HG03354 (cell line): ENCODE data around the gene MARS1.

ENCODE experiments used
- ATAC-seq: cut with Tn5 transposase; IDR thresholded peaks from one replicate; pipeline ENCODE4 v1.9.1; 2021; ENCODE audit warnings: mild to moderate bottlenecking; ENCODE audit not compliant: unreplicated experiment, poor library complexity, severe bottlenecking

The MARS1 gene

DNA sequence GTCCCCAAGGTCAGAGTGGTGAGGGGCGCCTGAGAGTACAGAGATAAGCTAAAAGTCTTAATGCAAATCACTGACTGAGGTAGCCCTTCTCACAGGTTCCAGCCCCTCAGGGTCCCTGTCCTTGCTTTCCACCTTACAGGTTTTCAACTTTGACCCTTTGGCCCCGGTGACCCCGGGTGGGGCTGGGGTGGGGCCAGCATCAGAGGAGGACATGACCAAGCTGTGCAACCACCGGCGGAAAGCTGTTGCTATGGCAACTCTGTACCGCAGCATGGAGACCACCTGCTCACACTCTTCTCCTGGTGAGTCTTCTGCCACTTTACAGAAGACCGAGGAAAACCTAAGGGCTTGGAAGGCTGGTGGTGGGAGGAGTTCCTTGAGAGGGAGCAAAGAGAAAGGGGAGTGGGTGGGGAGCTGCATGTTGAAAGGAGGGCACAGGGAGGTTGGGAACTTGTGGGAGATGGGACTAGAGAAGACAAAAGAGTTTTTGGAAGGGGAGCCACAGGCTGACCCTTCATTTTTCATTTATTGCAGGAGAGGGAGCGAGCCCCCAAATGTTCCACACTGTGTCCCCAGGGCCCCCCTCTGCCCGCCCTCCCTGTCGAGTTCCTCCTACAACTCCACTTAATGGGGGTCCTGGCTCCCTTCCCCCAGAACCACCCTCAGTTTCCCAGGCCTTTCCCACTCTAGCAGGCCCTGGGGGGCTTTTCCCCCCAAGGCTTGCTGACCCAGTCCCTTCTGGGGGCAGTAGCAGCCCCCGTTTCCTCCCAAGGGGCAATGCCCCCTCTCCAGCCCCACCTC lies 37.1 kb downstream of the MARS1 start:
- ATAC-seq, result no peak

DNA sequence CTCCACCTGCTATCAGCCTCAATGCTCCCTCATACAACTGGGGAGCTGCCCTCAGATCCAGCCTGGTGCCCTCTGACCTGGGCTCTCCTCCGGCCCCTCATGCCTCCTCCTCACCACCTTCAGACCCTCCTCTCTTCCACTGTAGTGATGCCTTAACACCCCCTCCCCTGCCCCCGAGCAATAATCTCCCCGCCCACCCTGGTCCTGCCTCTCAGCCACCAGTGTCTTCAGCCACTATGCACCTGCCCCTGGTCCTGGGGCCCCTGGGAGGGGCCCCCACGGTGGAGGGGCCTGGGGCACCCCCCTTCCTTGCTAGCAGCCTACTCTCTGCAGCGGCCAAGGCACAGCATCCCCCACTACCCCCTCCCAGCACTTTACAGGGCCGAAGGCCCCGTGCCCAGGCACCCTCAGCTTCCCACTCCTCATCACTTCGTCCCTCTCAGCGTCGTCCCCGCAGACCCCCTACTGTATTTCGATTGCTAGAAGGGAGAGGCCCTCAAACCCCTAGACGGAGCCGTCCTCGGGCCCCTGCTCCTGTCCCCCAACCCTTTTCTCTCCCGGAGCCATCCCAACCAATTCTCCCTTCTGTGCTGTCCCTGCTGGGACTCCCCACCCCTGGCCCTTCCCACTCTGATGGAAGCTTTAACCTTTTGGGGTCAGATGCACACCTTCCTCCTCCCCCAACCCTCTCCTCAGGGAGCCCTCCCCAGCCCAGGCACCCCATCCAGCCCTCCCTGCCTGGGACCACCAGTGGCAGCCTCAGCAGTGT lies 37.9 kb downstream of the MARS1 start:
- ATAC-seq, result no peak

DNA sequence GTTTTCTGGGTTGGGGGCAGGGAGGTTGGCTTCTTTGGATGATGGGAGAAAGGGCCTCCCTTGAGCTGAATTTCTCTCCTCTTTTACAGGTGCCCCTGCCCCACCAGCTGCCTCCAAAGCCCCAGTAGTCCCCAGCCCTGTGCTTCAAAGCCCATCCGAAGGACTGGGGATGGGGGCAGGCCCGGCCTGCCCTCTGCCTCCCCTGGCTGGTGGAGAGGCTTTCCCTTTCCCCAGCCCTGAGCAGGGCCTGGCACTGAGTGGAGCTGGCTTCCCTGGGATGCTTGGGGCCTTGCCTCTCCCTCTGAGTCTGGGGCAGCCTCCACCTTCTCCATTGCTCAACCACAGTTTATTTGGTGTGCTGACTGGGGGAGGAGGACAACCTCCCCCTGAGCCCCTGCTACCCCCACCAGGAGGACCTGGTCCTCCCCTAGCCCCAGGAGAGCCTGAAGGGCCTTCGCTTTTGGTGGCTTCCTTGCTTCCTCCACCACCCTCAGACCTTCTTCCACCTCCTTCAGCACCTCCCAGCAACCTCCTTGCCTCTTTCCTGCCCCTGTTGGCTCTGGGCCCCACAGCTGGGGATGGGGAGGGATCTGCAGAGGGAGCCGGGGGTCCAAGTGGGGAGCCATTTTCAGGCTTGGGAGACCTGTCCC lies 38.7 kb downstream of the MARS1 start:
- ATAC-seq, result no peak

DNA sequence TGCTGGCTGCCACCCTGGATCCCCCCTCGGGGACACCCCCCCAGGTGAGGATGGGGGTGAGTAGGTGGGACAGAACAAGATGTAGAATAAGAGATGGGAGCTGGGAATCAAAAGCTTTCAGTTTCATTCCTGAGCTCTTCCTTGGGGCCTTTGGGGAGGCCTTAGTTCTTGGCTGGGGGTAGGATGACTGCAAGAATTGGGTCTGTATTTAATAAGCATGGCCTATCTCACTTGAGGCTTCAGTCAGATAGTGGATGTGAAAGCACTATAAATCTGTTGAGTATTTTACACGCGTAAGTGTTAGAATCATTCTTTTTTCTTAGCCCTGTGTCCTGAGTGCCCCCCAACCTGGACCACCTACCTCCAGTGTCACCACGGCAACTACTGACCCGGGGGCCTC lies 39.3 kb downstream of the MARS1 start:
- ATAC-seq, result no peak

DNA sequence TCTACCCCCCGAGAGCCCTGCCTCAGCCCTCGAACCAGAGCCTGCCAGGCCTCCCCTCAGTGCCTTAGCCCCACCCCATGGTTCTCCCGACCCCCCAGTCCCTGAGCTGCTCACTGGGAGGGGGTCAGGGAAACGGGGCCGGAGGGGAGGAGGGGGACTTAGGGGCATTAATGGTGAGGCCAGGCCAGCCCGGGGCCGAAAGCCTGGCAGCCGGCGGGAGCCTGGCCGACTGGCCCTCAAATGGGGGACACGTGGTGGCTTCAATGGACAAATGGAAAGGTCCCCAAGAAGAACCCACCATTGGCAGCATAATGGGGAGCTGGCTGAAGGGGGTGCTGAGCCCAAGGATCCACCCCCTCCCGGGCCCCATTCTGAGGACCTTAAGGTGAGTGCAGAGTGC lies 40.3 kb downstream of the MARS1 start:
- no peak for ATAC-seq

DNA sequence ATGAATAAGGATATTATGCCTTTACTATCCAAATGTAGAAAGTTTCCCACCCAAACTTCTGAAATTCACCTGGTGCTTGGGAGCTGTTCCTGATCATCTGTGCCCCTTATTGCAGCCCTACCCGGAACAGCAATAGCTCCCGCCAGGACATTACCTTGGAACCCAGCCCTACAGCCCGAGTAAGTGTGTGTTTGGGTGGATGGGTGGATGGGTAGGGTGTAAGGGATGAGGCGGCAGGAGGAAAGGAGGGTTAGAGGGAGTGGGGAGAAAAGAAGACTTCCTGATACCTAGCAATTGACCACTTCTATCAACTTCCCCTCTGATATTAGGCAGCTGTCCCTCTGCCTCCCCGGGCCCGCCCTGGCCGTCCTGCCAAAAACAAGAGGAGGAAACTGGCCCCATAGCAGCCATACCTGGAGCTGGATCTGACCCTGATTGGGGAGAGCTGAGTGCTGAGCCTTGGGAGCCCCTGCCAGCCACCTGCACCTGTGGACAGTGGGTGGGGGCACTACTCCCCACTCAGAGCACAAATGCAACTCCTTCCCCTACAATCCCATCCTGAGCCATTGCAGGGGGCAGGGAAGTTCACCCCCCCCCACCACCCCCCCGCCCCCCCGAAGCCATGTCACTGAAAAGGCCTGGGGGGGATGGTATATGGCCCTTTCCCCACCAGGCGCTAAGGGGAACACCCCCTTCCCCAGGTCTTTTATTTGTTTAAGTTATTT lies 41.1 kb downstream of the MARS1 start:
- ATAC-seq, result no peak

DNA sequence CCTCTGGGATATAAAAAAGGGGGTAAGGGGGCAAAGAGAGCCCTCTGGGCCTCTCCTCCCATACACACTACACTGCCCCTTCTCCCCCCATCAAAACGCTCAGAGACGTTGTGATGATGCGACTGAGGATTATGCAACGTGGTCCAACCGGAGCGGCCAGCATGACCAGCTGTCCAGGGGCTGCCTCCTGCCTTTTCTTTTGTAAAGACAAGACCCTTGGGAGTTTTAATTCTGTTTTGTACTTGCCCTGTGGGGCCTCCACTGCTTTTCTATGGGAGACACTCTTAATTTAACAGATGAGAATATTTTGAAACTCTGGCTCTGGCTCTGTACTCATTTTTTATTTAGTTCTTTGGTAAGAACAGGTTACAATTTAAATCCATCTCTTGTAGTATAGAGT lies 42.0 kb downstream of the MARS1 start:
- no peak for ATAC-seq

DNA sequence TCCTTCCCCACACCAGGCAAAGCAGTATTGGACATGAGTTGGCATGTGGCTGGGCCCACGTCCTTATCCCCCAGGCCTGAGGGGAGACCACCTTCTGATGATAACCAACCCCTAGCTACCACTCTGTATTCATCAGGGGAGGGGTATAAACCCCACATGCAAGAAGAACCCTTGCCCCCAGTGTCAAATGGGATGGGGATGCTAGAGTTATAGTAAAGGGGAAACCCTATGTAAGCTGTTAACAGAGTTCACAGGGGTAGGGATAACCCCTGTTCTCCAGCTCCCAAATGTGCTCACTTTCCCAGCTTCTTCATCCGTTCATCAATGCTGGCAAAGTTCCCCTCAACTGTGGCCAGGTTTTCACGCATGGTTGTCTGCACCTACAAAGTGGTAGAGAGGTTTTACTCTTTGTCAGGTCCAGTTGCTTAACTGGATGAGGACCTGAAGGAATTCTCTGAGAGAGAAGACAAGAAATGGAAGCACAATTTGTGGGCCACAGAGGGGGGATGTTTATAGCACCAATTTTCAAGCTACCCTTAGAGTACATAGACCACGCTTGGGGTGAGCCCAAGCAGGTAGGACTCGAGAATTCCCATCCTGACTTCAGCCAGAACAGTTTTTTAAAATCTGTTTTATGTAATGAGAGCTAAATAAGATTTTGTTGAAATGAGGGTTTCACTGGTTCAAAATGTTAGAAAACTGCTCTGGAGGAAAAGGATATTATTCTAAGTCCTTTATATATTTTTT lies 42.7 kb downstream of the MARS1 start:
- ATAC-seq, result no peak

DNA sequence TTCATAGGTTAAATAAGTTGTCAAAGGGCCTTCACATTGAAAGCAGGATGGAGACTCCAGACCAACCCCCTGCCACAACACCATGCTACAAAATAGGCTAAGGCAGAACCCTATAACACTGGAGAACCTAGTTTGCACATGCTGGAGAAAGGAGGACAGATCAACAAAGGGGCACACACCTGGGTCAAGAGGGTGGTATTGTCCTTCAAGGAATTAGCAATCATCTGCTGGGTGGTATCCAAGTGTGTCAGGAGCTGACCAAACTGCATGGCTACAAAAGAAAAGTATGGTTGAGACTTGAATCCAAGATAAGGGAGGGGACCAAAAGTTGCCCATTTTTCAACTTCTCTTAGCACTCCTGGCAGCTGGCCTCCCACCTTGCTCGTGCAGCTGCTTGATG lies 44.0 kb downstream of the MARS1 start:
- no peak for ATAC-seq

DNA sequence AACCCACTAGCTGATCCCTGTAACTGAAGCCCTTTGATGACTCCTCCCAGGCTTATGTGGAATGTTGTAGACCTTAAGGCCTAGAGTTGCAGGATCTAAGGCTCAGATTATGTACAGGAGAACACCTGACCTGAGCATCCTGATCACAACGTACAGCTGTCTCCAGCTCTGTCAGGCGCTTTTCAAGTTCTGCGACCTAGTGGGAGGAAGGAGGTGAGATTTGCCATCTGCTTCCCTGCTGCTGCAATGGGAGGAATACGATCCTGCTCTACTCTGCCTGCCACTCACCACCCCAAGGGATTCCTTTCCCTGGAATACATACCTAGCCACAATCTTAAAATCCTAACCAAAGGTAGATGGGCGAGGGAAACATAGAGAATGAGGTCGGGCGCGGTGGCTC lies 45.2 kb downstream of the MARS1 start:
- no peak for ATAC-seq

DNA sequence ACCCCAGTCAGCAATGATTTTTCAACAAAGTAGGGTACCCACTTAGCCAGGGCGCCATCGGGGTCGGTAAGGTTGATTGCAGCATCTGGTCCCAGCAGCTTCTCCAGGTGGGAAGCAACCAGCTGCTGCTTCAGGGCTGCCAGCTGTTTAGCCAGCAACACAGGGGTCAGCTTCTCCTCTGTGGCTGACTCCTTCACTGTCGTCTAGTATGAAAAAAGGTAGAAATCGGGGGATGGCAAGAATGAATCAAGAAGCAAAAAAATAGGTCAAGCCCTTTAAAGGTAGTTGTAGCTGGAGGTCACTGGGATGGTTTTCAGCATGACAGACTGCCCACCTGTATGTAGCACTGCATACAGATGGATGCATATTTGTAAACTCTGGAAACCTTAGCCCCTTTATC lies 46.4 kb downstream of the MARS1 start:
- no peak for ATAC-seq

DNA sequence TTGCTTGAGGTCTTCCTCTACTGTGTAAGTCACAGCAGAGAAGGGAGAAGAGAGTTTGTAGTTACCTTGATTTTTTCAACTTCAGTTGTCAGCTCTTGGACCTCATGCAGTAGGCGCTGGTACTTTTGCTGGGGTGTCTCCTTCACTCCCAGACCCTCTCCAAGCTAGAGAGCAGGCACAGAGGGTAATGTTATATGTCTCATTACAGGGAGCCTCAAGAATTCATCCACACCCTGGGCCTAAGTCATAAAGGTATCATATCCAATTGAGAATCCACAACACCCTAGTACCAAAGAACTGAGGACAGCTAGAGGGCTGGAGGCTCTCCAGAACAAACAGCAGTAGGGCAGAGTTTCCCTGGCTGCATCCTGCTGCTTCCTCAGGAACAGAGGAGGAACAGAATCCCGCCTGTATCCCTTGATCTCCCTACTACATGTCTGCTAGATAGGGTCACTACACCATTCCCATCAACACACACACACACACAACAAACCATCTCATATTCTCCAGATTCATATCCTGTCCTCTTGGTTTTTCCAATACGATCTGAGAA lies 47.2 kb downstream of the MARS1 start:
- ATAC-seq, result no peak

DNA sequence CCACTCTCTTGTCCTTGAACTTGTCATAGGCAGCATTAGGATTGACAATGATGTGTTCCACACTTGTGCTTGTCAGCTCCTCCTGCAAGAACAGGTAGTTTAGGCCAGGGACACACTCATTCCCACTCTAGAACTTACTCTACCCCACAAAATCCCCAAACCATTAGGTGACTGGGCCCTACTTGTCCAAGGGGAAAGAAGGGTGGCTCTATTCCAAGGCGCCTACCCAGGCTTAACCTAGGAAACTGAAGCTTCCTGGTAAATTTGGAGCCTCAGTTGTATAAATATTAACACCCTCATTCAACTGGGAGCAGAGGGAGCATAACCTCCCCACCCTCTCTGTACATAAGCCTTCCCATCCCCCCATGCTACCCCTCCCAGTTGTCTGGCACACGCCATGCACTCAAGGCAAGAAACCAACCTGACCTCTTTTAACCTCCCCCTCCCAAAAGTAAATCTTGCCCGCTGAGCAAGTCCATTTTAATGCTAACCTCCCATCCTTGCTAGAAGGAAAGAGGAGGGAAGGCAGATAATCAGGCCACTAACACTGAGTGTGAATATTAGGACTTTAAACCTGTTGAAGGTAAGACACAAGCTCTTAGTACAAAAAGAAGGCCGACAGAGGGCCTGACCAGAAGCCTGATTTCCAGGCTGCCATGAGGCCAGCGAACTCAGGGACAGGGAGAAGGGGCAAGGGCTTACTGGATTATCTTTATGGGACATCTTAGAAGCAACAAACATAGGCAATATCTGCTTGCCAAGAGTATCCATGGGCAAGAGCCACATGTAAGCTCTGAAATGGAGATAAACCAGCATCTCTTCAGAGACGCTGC lies 48.1 kb downstream of the MARS1 start:
- ATAC-seq, result no peak

DNA sequence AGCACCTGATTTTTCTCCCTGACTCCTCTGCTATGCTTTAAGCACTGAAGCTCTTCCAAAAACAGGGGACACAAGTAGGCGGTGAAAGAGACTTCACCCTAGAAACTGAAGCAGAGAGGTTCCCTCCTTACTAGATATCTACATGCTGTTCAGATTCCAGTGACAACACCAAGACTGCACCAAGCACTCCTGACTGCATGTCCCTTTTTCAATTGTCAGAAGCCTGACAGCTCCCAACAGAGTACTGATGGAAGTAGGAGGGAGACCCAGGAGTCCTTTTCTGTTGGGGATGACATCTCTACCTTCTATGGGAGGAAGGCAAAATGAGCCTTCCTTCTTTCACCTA lies 48.7 kb downstream of the MARS1 start:
- no peak for ATAC-seq

DNA sequence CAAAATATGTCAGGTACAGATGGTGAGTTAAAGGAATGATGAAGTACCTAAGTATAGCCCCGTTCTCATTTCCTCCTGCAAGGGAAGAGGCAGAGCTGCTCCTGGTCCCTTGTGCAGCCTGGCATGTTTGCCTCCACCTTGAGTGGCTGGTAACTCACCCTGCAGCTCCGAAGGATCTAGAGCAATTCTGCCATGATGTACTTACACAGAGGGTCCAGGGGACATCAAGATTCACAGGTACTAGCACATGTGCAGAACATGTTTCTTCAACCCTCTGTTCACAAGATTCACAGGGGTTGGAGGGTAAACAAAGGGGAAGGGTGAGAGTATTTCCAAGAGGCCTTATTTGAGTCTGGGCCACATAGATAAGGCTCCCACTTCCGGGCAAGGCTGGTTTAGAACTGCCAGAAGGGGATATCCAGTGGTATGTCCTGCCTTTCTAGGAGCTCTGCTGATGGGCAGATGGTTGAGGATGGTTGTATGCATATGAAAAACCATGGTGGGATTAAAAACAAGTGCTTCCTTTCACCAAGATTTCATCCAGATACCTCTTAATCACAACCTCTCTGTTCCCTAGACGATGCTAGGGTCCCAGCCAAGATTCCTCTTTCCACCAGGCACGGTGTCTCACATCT lies 51.4 kb downstream of the MARS1 start:
- ATAC-seq, result no peak

DNA sequence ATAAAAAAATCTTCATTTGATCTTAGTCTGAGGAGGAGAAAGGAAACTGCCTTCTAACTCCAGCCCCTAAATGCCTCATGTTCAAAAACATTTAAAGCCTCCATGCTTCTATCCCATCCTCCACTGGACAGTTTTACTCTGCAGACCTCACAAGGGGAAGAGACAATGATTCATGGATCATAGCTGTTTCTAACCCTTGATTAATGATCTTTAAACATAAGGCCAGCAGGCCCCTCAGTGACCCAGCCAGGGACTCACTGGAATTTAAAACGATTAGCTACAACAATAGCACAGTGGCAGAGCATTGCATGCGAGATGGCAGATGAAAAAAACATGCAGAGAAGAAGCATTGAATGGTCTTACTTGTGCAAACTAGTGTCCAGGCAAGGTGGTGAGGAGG lies 53.1 kb downstream of the MARS1 start:
- ATAC-seq, result no peak

DNA sequence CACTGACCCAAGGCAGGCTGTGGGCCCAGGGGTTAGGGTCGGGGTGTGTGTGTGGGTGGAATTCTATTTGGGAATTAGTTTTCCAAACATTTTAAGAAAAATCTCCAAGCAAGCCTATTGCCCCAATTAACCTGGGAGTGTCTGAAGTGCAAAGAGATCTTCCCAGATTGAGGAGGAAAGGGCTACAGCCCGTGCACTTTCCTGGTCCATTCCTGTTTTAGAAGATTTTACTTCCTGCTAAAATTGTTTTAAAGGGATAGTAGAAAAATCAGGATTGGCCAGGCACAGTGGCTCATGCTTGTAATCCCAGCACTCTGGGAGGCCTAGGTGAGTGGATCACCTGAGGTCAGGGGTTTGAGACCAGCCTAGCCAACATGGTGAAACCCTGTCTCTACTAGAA lies 53.8 kb downstream of the MARS1 start:
- no peak for ATAC-seq

DNA sequence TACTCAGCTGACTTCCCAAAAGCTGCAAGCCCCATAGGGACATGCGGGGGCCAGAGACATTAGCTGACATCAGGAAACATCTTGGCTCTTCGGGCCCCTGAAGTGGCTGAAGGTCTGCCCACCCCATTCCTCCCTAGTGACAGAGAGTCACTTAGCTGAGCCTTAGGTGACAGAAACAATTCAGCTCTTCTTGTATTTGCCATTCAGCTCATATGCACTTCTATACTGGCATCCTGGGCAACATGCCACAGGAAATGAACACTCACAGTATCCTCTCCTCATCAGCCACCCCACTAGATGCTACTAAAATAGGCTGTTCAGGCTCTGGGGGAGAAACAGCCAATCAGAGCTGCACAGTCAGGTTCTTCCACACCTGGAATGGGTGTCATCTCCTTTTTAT lies 55.7 kb downstream of the MARS1 start:
- ATAC-seq, result no peak
